Natural killer cell (primary cell): Measurements from ENCODE around the gene AGK. TPM values are rescaled to one million over a fixed set of nuclear protein-coding genes. Genes with fewer than 3 reads are reported as not detected.
A peak's percentile ranks its signal among the peaks of the same experiment; 100 is the strongest.

Experiments
- ATAC-seq, 3 donors: fragments of 150-1000 bp in 2 of 3; fragments of 200-7000 bp in 1 of 3; cut with Tn5 transposase; 1 replicate in 1 of 3; 2 replicates in 2 of 3; pipeline ENCODE4 v1.10.0; 2021; ENCODE audit warnings: mild to moderate bottlenecking in 2 of 3, moderate library complexity in 2 of 3
- DNase-seq, 2 donors: peaks; one replicate each; pipeline versions ENCODE4 v3.0.0 to v3.0.0-alpha.2; 2013 to 2021; ENCODE audit warnings: mixed read lengths in 1 of 2
- H3K27ac ChIP-seq: one replicate; pipeline ENCODE4 v1.5.1; 2013; ENCODE audit warnings: mild to moderate bottlenecking, low read length
- H3K27me3 ChIP-seq: one replicate; pipeline ENCODE4 v1.6.1; 2013; ENCODE audit warnings: low read length; ENCODE audit not compliant: control insufficient read depth, insufficient read depth
- H3K36me3 ChIP-seq: one replicate; pipeline ENCODE4 v1.6.1; 2013; ENCODE audit warnings: low read length; ENCODE audit not compliant: control insufficient read depth, insufficient read depth
- H3K4me1 ChIP-seq: one replicate; pipeline ENCODE4 v1.6.1; 2013; ENCODE audit warnings: low read length; ENCODE audit not compliant: control insufficient read depth, insufficient read depth
- H3K4me3 ChIP-seq: one replicate; pipeline ENCODE4 v1.5.1; 2013; ENCODE audit warnings: low read length
- H3K9me3 ChIP-seq: one replicate; pipeline ENCODE4 v1.6.1; 2013; ENCODE audit warnings: low read length; ENCODE audit not compliant: control insufficient read depth, insufficient read depth
- H3K27ac Mint-ChIP-seq, 2 donors: one replicate each; pipeline ENCODE4 v1.8.0; 2022; ENCODE audit warnings: mild to moderate bottlenecking in 2 of 2, mixed read lengths in 2 of 2, moderate library complexity in 1 of 2
- H3K27me3 Mint-ChIP-seq, 2 donors: one replicate each; pipeline ENCODE4 v1.8.0; 2022; ENCODE audit warnings: low read depth in 2 of 2, mixed read lengths in 2 of 2
- H3K36me3 Mint-ChIP-seq: one replicate; pipeline ENCODE4 v1.8.0; 2022; ENCODE audit warnings: mixed read lengths
- H3K4me1 Mint-ChIP-seq, 2 donors: one replicate each; pipeline ENCODE4 v1.8.0; 2022; ENCODE audit warnings: mixed read lengths in 2 of 2
- H3K4me3 Mint-ChIP-seq: one replicate; pipeline ENCODE4 v1.8.0; 2022; ENCODE audit warnings: mild to moderate bottlenecking, moderate library complexity, mixed read lengths
- H3K9me3 Mint-ChIP-seq, 2 donors: one replicate each; pipeline ENCODE4 v1.8.0; 2022; ENCODE audit warnings: mixed read lengths in 2 of 2
- CTCF ChIP-seq: fragments of 200-600 bp; IDR thresholded peaks from one replicate; pipeline ENCODE4 v1.8.0; 2022; ENCODE audit warnings: antibody characterized with exemption
- WGBS: methylation state at CpG from one replicate; pipeline ENCODE4 v1.1.7; 2013; ENCODE audit warnings: missing lambda C conversion rate; ENCODE audit not compliant: insufficient coverage; 5-methylcytosine and 5-hydroxymethylcytosine counted together
- intact Hi-C: fragments of 100-400 bp; cut with micrococcal nuclease; formaldehyde crosslinking; loops from one replicate; pipeline ENCODE4 v1.14.2; 2022
- total RNA-seq, 4 donors: library from RNA; stranded (reverse); fragments of 120-200 nt in 1 of 4; gene quantifications; one replicate each; pipeline versions ENCODE4 v1.2.3 to v1.2.4, GENCODE V29; 2013 to 2022

The AGK gene, protein sequence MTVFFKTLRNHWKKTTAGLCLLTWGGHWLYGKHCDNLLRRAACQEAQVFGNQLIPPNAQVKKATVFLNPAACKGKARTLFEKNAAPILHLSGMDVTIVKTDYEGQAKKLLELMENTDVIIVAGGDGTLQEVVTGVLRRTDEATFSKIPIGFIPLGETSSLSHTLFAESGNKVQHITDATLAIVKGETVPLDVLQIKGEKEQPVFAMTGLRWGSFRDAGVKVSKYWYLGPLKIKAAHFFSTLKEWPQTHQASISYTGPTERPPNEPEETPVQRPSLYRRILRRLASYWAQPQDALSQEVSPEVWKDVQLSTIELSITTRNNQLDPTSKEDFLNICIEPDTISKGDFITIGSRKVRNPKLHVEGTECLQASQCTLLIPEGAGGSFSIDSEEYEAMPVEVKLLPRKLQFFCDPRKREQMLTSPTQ
- total RNA-seq, result 100 to 1,000 TPM in 1 of 3 donors, 10 to 100 TPM in 2; 70.0 to 106 (median 99.0) TPM
- 89.8 TPM for total RNA-seq (2013)

DNA sequence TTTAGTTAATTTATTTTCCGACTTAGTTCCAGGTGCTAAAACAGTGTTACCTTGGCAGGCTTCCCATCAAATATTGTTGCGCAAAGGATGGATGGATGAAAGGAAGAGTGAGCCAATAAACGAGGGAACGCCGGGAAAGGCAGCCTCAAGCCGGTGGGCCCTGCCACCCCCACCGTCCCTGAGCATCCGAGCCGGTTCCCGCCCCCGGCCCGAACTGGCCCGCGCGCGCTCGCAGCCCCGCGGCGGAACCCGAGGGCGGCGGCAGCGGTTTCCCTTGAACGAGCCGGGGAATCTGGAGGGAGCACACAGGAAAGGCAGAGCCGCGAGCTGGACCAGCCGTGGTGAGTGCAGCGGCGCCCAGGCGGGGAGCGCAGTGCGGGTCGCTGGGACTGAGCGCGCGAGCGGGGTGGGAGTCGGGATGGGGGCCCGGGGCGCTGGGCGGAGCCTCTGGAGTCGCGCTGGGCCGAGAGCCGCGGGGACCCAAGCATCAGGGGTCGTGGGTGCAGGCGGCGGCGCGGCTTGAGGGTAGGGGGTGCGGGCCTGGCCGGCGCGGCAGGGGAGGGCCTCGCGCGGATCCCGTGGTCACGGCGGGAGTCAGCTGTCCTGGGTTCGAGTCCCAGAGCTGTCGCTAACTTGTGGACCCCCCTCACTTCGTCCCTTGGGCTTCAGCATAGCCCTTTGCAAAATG, at the start of gene AGK:
Gene AGK, plus strand, starts transcription at position 317 of the 688 bp plus-strand sequence. CDS start 4,057 bp downstream, outside the sequence.
- Histone ChIP-seq H3K4me3 (peak within 1 kb of the TSS; percentile 51), H3K27ac (peak within 1 kb of the TSS; percentile 65), H3K4me1 (peaks cover 23% of the 10 kb centered on the region), H3K27me3 (no peaks in the 10 kb centered on the region), H3K9me3 (no peaks in the 10 kb centered on the region), H3K36me3 (peaks cover 10% of the 10 kb centered on the region)
- H3K27ac Mint-ChIP-seq, result peak within 1 kb of the TSS; percentile 82 to 89
- H3K9me3 Mint-ChIP-seq, result no peaks in the 10 kb centered on the region
- H3K4me3 Mint-ChIP-seq, result peak within 1 kb of the TSS; percentile 88
- peak; percentile 75 to 83 for DNase-seq
- WGBS, result under 1% methylated on average over 66 of the region's 66 CpGs
- no peaks in the 10 kb centered on the region for H3K27me3 Mint-ChIP-seq
- peaks cover 44 to 46% of the 10 kb centered on the region in 2 donors for H3K4me1 Mint-ChIP-seq
- peak; percentile 91 to 98 (median 97) for ATAC-seq
- no peaks in the 10 kb centered on the region for H3K36me3 Mint-ChIP-seq
- intact Hi-C loops, result loop anchor here (5.0 to 10.0 kb wide), 2 partner anchors 104 to 186 kb away; partner anchors contain the start of gene SSBP1
- TF ChIP-seq CTCF, result no peak

DNA sequence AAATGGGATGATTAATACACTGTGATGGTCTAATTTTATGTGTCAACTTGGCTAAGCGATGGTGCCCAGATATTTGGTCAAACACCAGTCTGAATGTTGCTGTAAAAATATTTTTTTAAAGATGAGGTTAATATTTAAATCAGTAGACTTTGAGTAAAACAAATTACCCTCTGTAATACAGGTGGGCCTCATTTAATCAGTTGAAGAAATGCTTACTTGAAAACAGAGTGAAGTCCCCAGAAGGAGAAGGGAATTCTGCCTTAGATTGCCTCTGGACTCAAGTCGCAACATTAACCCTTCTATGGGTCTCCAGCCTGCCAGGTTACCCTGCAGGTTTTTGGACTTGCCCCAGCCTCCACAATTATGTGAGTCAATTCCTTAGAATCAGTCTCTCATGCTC, 49.8 kb upstream of the AGK start:
- DNase-seq (no peak), ATAC-seq (no peak)
- no peak for TF ChIP-seq CTCF
- intact Hi-C loops, result no loop called here
- no peaks in the 10 kb centered on the region for H3K9me3 ChIP-seq
- H3K36me3 ChIP-seq, result no peaks in the 10 kb centered on the region
- no peak overlapping the region for H3K4me3 Mint-ChIP-seq
- H3K36me3 Mint-ChIP-seq, result no peaks in the 10 kb centered on the region
- WGBS, result 60% methylated on average over 1 of the region's 2 CpGs
- H3K27me3 Mint-ChIP-seq, result peaks cover 24 to 43% of the 10 kb centered on the region in 2 donors
- H3K4me1 Mint-ChIP-seq, result no peaks in the 10 kb centered on the region
- H3K27ac Mint-ChIP-seq, result no peak overlapping the region
- H3K4me3 ChIP-seq, result no peak overlapping the region
- no peaks in the 10 kb centered on the region for H3K9me3 Mint-ChIP-seq
- no peaks in the 10 kb centered on the region for H3K4me1 ChIP-seq
- H3K27ac ChIP-seq, result no peak overlapping the region
- peaks cover 7% of the 10 kb centered on the region for H3K27me3 ChIP-seq

DNA sequence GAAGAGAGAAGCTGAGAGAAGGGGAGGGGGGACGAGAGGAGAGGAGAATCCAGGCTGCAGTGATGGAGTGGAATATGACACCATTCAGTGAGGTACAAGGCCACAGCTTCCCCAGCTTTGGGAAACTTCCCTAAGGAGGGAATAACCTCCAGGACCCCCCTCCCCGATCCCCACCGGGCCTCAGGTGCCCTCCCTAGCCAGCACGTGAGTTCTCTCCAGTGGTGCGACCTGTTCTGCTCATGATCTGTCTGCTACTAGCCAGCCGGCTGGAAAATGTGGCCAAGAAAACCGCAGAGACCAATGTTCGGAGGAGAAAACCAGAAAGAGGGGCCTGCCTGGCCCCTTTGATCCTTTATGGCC, 39.9 kb upstream of the AGK start:
- no peaks in the 10 kb centered on the region for H3K36me3 ChIP-seq
- peaks cover 2 to 3% of the 10 kb centered on the region in 2 donors for H3K9me3 Mint-ChIP-seq
- intact Hi-C loops, result no loop called here
- H3K9me3 ChIP-seq, result no peaks in the 10 kb centered on the region
- no peak overlapping the region for H3K27ac ChIP-seq
- H3K27ac Mint-ChIP-seq, result no peak overlapping the region
- peak overlapping the region; percentile 55 for H3K4me3 Mint-ChIP-seq
- H3K36me3 Mint-ChIP-seq, result no peaks in the 10 kb centered on the region
- DNase-seq (no peak), ATAC-seq (no peak)
- H3K27me3 Mint-ChIP-seq, result peaks cover 49 to 67% of the 10 kb centered on the region in 2 donors
- peaks cover 24% of the 10 kb centered on the region for H3K27me3 ChIP-seq
- H3K4me3 ChIP-seq, result no peak overlapping the region
- peaks cover 9% of the 10 kb centered on the region for H3K4me1 ChIP-seq
- TF ChIP-seq CTCF, result no peak
- peaks cover 13 to 18% of the 10 kb centered on the region in 2 donors for H3K4me1 Mint-ChIP-seq
- 2% methylated on average over 7 of the region's 8 CpGs for WGBS
